ENCODE data around the gene IL1RL2. TPM values are rescaled to one million over a fixed set of nuclear protein-coding genes. Genes with fewer than 3 reads are reported as not detected.

Gene IL1RL2
- total and polyA plus RNA-seq, 2 of the 4 experiments (the other 2 are of a cell fraction): 0.09 to 0.36 TPM

- no peaks in the 10 kb centered on the region for H4K20me1 ChIP-seq (ENCODE audit: insufficient read depth, low read length)
- no peak overlapping the region for H4K8ac ChIP-seq (ENCODE audit: low read depth in 2 of 2, low read length in 2 of 2)
- POLR2A ChIA-PET (ENCODE audit: unreplicated experiment): no interaction called here
- H3K9ac ChIP-seq (ENCODE audit: low read depth, low read length): no peak overlapping the region
- ATAC-seq (ENCODE audit: low read depth): no peak
- H3K27ac ChIP-seq (ENCODE audit: insufficient read depth, low read length): no peak overlapping the region
- H3K79me1 ChIP-seq (ENCODE audit: low read depth in 1 of 2, low read length in 2 of 2): no peaks in the 10 kb centered on the region
- no peak overlapping the region for H2BK5ac ChIP-seq (ENCODE audit: low read depth, low read length, poor library complexity, severe bottlenecking)
- peaks cover 34% of the 10 kb centered on the region for H3K36me3 ChIP-seq (ENCODE audit: control insufficient read depth, insufficient read depth, low read length)
- no peak overlapping the region for H2BK15ac ChIP-seq (ENCODE audit: low read depth, low read length)
- H4K91ac ChIP-seq (ENCODE audit: insufficient read depth, low read depth, low read length): no peak overlapping the region
- H2AK5ac ChIP-seq (ENCODE audit: low read depth, low read length): no peak overlapping the region
- 100% methylated on average over 1 of the region's 2 CpGs; no CpG with 5 or more reads in 1 of the 2 experiments for WGBS, 2 experiments (ENCODE audit: extremely low coverage in 2 of 2, insufficient read length in 1 of 2)
- no peak overlapping the region for H2BK120ac ChIP-seq (ENCODE audit: low read depth, low read length)
- in situ Hi-C loops (cut with MboI; ENCODE audit: low sequenced_read_pairs) (loop anchor here (10.0 kb wide), 2 partner anchors 265 to 295 kb away; no protein-coding TSS in a partner anchor), intact Hi-C loops (cut with micrococcal nuclease) (no loop called here), dilution Hi-C loops (cut with HindIII; ENCODE audit: low sequenced_read_pairs, unreplicated experiment) (no loop called here)
- no peak for DNase-seq
- H3K4me3 ChIP-seq (ENCODE audit: insufficient read depth, low read depth, low read length): no peak overlapping the region
- no peak overlapping the region for H3K23ac ChIP-seq (ENCODE audit: low read depth, low read length)
- no peak overlapping the region for H3K14ac ChIP-seq (replicated peaks; ENCODE audit: low read depth, low read length)
- no peak overlapping the region for H2AK9ac ChIP-seq (replicated peaks; ENCODE audit: low read depth, low read length, poor library complexity)
- no TSS peak for BruUV-seq (replicated peaks)
- no peak overlapping the region for H3K18ac ChIP-seq (ENCODE audit: low read depth, low read length)
- H2BK20ac ChIP-seq (ENCODE audit: low read depth, low read length): no peak overlapping the region
- no peak overlapping the region for H3K4me2 ChIP-seq (ENCODE audit: low read depth, low read length)
- H4K5ac ChIP-seq (ENCODE audit: low read depth, low read length): no peak overlapping the region
- no peaks in the 10 kb centered on the region for H3K27me3 ChIP-seq (ENCODE audit: control insufficient read depth, insufficient read depth, low read length)
- H2AFZ ChIP-seq (replicated peaks; ENCODE audit: low read length, poor library complexity): no peak overlapping the region
- H3K9me3 ChIP-seq (ENCODE audit: control insufficient read depth, insufficient read depth, low read length): no peaks in the 10 kb centered on the region
- H3K56ac ChIP-seq (ENCODE audit: extremely low read depth, insufficient read depth, low read length): no peak overlapping the region
- no peak overlapping the region for H3K4ac ChIP-seq (ENCODE audit: low read depth, low read length)
- CTCF ChIA-PET: no interaction called here
- H3K4me1 ChIP-seq (ENCODE audit: control insufficient read depth, insufficient read depth, low read length): no peaks in the 10 kb centered on the region
- TF ChIP-seq MAFK (IDR thresholded peaks at IDR 0.05; ENCODE audit: low read depth, low read length) (no peak), RAD21 (IDR thresholded peaks at IDR 0.05; ENCODE audit: low read length) (no peak), ELK1 (IDR thresholded peaks at IDR 0.05; ENCODE audit: borderline replicate concordance, low read depth, low read length) (no peak), MXI1 (IDR thresholded peaks at IDR 0.05; ENCODE audit: borderline replicate concordance, low read depth, low read length) (no peak), BHLHE40 (IDR thresholded peaks at IDR 0.05; ENCODE audit: low read depth, low read length) (no peak), CEBPB (IDR thresholded peaks at IDR 0.05; ENCODE audit: low read depth, low read length) (no peak), RCOR1 (IDR thresholded peaks at IDR 0.05; ENCODE audit: insufficient replicate concordance, low read length) (no peak), FOS (IDR thresholded peaks at IDR 0.05; ENCODE audit: low read depth, low read length) (no peak), USF2 (IDR thresholded peaks at IDR 0.05; ENCODE audit: low read depth, low read length) (no peak), MAZ (IDR thresholded peaks at IDR 0.05; ENCODE audit: borderline replicate concordance, low read depth, low read length) (no peak), RFX5 (IDR thresholded peaks at IDR 0.05; ENCODE audit: low read depth, low read length) (no peak), CHD1 (IDR thresholded peaks at IDR 0.05; ENCODE audit: low read depth, low read length) (no peak), CTCF (conservative IDR thresholded peaks at IDR 0.05; ENCODE audit: low read depth, low read length) (no peak)
- no peaks in the 10 kb centered on the region for H3K9me1 ChIP-seq (ENCODE audit: insufficient read depth, low read length)
Measured at GRCh38 chr2:102179788-102180686, 6.8 kb upstream of the IL1RL2 start.

Measured in IMR-90 (cell line).